ENCODE measurements around the gene WNT3A.

The WNT3A gene

GRCh38 chr1:228034954-228035837, 28.4 kb downstream of the WNT3A start:
- FAIRE-seq, result no peak

GRCh38 chr1:228035844-228036243, 29.0 kb downstream of the WNT3A start:
- no peak for FAIRE-seq

- no peak for FAIRE-seq
Observed at GRCh38 chr1:228036701-228037231, 30.0 kb downstream of the WNT3A start.

DNA sequence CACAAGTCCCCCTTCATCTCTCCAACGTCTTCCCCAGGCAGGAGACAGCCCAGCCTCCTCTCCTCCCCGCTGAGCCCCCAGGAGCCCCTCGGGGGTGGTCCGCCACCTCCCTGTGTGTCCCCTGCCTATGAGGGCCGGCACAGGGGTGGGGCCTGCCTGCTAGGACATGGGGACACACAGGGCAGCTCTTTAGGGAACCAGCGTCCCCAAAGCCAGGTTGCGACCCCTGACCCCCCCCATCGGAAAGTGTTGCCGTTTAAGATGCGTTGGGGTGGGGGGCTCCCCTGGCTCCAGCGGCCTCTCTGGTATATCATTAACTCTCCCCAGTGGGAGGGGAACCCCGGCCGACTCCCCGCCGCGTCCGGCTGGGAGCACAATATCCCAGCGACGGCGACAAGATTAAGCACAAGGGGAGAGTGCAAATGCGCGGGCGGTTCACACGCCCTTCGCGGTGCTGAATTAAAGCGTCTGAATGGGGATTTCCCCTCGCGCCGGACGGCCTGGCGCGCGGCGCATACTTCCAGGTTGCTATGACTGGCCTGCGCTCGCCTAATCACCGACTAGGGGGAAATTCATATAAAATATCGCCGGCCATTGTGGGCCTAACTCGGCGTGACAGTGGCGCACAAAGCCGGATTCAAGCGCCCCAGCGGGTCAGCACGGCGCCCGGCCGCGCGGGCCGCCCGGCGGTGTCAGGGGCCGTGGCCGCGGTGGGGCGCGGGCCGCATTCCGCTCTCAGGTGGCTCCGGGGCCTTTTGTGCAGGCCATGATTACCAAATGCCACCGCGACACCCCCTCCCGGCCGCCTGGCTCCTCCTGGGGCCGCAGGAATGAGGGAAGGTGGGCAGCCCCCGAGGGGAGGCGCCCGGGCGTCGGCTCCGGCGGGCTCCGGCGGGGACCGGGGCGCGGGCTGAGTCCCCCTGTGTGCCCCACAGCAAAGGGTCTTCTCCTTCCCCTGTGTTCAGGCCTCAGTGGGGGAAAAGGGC, 30.9 kb downstream of the WNT3A start:
- FAIRE-seq, result no peak

DNA sequence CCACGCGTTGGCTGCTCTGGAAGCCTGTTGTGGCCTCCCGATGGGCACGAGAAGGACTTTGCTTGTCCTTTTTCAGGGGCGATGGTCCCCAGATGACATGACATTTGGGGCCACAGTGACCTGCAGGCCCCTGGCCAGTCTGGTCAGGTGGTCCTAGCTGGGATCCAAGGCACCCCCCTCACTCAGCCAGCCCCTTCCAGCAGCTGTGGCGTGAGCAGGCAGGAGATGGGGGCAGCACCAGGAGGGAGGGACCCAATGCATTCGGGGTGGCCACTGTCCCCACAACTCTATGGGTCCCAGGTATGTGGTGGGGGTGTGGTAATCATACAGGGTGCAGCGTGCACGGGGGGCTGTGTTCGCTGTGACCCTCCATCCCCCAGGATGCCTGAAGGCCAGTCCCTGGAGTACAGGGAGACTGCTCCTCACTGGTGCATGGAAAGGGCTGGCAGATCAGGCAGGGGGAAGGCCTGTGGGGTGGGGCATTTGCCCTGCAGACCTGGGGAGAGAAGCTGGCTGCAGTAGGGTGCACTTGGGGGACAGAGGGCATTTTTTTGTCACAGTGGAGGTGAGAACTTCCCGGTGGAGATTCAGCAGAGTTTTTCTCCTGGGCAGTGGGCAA, 31.7 kb downstream of the WNT3A start:
- no peak for FAIRE-seq

DNA sequence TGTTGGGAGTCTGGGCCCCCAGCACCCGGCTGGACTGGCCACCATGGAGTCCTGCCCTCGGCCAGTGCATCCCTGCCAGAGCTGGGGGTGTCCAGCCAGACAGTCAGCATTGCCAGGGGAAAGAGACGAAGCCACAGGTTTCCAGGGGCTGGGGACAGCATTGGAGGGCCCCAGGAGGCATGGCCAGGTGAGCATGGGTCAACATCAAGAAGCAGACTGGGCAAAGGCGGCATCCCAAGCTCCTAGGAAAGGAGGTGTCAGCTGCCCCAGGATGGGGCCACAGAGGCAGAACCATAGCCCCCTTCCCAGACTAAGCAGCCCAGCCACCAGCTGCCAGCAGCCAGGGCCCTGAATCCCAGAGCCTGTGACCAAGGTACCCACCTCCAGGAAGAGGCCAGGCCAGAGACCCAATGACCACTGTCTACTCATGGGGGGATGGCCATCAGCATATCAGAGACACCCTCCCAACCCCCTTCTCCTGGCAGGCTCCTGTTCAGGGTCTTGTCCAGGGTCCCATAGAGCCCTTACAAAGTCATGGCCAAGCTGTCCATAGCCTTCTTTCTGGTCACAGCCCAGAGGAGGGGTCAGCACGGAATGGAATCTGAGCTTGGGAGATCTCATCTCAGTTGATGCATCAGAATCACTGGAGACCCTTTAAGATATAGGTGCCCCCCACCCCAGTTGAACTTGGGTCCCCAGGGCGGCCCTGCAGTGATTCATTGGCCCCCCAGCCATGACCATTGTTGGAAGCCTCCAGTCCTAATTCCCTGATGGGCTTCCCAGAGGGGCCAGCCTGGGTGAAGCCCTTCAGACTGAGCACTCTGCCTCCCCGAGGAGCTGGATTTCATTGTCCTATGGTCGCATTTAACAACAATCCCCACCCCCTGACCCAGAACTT, 32.5 kb downstream of the WNT3A start:
- no peak for FAIRE-seq

DNA sequence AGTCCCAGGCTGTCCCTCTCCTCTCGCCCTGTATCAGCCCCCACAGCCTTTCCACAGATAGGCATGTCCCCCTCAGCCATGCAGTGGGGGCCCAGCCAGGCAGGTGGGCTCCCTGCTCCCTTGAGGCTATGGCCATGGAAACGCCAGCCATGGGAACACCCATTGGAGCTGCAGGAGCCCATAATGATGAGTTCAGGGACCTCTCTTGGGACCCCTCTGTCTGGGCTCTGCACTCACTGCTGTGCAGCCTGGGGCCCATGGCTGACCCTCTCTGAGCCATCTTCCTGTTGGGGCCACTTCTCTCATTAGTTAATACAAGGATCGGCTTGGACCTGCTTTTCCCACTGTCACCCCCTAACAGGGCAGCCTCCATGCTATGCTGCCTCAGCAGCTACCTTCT, 33.2 kb downstream of the WNT3A start:
- FAIRE-seq, result no peak

- no peak for FAIRE-seq
Observed at GRCh38 chr1:228041316-228041715, 34.5 kb downstream of the WNT3A start.

DNA sequence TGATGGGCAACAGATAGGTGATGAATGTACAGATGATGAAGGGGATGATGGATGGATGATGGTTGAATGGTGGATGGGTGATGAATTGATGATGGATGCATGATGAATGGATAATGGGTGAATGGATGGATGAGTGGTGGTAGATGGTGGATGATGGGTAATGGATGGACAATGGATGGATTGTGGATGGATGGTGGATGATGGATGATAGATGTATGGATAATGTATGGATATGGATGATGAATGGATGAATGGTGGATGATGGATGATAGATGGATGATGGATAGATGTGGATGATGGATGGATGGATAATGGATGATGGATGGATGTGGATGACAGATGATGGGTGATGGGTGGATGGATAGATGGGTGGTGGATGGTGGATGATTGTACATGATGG, 35.7 kb downstream of the WNT3A start:
- no peak for FAIRE-seq

DNA sequence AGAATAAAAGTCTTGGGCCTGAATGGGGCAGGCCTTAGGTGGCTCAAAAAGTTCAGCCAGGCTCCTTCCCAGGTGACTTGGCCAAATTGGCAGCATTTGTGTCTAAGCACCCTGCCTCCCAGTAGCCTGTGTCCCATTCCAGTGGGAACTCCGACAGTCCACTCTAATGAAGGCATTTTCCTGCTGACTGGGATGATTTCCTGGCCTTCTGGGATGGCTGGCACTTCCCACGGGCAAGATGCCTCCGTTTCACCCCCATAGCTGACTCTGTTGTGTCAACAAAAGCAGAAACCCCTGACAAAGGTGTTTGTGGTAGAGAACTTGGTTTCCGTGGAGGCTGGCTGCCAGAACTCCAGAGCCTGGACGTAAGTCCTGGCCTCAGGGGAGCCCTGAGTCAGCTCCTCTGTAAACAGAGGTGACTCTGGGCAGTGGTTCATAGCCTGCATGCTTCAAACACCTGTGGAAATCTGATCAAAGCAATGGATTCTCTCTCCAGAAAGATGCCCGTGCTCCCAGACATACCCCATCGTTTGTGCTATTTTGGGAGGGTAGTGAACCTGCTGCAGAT, 36.6 kb downstream of the WNT3A start:
- no peak for FAIRE-seq

GRCh38 chr1:228044961-228045360, 38.2 kb downstream of the WNT3A start:
- no peak for FAIRE-seq

- FAIRE-seq, result no peak
Observed at GRCh38 chr1:228045405-228045804, 38.6 kb downstream of the WNT3A start.

DNA sequence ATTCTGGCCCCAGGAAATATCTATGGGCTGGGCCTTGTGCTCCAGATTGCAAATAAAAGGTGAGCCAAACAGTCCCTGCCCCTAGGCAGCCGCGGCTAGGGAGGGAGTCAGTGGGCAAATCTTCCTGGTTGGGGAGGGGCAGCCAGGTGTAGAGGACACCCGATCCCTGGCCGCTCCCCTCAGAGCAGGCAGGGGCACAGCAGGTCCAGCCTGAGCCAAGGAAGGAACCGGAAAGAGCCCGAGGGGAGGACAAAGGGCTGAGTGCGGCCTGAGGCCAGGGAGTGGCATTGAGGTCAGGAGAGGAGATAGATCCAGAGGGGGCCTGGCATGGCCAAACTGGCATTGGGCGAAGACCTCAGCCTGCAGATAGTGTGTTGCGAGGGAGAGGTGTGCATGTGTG, 39.1 kb downstream of the WNT3A start:
- FAIRE-seq, result no peak

GRCh38 chr1:228046421-228047182, 39.8 kb downstream of the WNT3A start:
- no peak for FAIRE-seq

DNA sequence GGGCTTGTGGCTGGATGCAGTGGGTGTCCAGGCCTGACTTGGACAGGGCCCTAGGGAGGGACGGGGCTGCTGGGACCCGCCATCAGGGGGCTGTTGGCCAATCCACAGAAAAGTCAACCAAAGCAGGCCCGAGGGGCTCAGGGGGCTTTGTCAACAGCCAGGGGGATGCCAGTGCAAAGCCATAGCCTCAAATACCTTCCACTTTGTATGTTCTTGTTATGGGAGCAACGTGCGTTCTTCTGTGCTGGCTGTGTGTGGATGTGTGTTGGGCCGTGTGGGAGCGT, 40.3 kb downstream of the WNT3A start:
- no peak for FAIRE-seq

DNA sequence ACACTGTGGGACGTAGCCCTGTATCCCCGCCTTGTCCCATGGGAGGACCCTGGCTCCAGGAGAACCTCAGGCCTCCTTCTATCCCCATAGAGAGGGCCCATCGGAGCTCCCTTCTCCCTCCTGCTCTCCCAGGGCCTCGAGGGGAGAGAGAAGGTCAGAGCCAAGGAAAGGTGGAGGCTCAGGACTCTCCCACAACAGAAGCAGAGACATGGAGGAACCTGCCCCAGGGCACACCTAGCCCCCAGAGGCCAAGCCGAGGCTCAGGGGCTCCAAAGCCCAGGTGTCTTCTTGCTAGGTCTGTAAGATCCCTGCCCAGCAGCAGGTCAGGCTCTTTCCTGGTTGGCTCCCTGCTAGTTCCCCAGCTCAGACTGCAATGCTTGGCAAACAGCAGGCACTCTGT, 41.3 kb downstream of the WNT3A start:
- no peak for FAIRE-seq

DNA sequence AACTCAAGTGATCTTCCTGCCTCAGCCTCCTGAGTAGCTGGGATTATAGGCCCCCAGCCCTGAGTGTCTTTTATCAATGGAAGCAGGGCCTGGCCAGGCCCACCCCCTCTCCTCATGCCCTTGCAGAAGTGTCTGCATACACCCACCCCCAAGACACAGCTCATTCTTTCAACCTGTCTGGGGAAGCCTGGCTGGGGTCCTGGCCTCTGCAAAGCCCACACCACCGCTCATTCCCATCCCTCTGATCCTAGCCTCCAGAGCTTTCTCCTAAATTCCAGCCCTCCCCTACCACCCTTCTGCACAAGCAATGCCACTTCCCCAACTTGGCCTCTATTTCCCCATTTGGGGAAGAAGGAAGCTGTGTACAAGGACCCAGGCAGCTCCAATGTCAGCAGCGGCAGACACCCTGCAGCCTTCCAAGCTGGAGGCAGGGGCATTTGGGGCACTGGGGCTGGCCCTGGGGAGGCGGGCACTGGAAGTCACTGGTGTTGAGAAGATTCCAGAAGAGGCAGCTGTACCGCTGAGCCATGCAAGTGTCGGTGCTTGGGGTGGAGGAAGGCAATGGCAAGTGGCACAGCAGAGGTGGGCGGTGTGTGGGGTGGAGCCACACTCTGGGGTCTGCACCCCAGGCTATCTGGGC, 42.0 kb downstream of the WNT3A start:
- no peak for FAIRE-seq

- no peak for FAIRE-seq
Observed at GRCh38 chr1:228050571-228051231, 43.9 kb downstream of the WNT3A start.

DNA sequence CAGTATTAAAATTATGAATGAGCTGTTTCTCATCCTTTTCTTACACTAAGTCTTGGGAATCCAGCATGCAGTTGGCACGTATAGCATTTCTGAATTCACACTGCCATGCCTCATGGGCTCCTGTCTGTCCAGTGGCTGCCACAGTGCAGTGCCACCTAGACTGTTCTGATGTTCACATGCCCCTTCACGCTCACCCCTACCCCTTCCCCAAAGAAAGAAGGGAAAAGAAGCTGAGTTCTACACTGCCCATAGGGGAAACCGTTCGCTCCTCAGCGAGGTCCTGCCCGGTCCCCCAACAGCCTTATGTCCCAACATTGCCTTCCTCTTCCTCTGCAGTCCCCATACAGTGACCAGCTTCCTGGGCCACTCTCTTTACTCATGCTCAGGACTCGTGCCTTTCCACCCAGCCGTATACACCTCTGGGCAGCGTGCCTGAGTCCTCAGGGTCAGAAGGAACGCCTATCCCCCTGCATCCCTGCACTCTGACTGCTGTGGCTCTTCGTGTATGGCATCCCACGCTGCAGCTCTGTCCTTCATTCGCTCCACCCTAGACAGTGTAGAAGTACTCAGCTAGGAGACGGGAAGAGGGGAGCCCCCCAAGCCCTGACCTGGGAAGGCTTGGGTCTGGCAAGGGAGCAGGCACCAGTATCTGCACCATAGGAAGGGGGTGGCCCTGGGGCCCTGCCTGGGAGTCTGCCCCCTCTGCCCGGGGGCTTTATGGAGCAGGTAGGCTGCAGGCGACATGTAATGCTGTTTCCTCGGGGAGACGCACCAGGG, 51.6 kb downstream of the WNT3A start:
- no peak for FAIRE-seq

Measured in TTC549 (cell line).